ENCODE results near the gene BICD1.
A peak's percentile ranks its signal among the peaks of the same experiment; 100 is the strongest.

The BICD1 gene

DNA sequence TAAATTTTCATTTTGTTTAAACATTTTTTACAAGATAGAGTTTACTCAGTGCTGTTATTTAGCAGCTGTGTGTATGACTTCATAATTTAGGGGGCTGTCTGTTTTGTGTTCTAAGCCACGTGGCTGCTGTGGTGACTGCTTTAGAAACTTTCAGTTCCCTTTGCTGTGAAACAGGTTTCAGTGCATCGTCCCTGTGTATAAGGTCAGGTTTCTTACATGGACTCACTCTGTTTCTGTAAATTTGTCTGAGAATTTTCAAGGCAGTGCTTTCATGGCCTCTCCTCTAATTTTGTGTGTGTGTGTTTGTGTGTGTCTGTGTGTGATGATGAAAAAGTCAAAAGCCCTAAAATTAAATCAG, 32.4 kb downstream of the BICD1 start:
- DNase-seq (ENCODE audit: insufficient read length, low spot score) (no peak), FAIRE-seq (no peak)

GRCh38 chr12:32140877-32141276, 34.2 kb downstream of the BICD1 start:
- DNase-seq (ENCODE audit: insufficient read length, low spot score) = no peak

DNA sequence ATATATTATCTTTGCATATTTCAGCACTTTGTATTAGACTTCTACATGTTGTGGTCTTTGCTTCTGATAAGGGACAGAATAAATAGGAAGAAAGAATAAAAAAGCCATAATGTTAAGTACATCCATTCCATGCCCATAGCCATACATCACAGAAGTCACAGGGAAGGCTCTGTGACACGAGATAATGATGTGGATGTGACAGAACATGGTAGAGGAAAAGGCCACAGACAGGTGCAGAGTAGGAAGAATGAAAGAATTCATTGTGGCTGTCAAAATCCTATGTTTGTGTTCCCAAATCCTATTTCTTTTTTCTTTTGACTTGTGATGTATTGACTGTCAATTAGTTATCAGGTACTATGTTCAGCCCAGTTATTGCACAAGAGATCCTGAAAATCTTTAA, 38.4 kb downstream of the BICD1 start:
- DNase-seq (ENCODE audit: insufficient read length, low spot score) (no peak), FAIRE-seq (no peak)

More at GRCh38 chr12:32140877-32141276, 34.2 kb downstream of the BICD1 start:
- no peak for FAIRE-seq

- no peak for FAIRE-seq
- no peak for DNase-seq (ENCODE audit: insufficient read length, low spot score)
Measured at GRCh38 chr12:32146074-32146873, 39.6 kb downstream of the BICD1 start.

DNA sequence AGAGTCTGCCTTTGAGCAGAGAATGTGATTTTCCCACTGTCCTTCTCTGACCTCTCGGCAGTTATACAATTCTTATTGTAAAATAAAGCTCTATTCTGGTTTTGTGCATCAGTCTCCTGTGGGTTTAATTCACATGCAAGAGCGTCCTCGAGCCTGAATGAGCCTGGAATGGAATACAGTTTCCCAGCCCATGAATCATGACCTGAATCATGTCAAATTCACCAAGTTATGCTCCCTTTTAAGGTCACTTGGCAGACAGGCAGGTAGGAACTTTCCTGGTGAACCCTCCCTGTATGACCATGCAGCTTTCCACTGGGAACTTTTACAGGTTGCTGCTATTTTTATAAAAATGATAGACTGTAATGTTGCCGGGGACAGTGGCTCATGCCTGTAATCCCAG, 41.7 kb downstream of the BICD1 start:
- DNase-seq (ENCODE audit: insufficient read length, low spot score) (no peak), FAIRE-seq (no peak)

DNA sequence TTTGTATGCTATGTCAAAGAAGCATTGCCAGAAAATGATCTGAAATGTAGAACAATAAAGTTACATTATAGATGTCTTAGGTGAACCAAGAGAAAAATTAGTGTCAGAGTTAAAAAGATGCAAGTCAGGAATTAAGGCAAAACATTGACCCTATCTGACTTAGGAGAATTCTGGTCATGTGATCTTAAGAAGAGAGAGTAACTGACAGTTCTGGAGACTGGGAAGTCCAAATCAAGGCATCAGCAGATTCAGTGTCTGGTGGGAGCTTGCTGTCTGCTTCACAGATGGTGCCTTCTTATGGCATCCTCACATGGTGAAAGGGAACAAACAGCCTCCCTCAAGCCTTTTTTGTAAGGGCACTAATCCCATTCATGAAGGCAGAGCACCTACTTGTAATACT, 42.8 kb downstream of the BICD1 start:
- FAIRE-seq (no peak), DNase-seq (ENCODE audit: insufficient read length, low spot score) (no peak)

- DNase-seq (ENCODE audit: insufficient read length, low spot score) (no peak), FAIRE-seq (no peak)
Measured at GRCh38 chr12:32151086-32151485, 44.4 kb downstream of the BICD1 start.

DNA sequence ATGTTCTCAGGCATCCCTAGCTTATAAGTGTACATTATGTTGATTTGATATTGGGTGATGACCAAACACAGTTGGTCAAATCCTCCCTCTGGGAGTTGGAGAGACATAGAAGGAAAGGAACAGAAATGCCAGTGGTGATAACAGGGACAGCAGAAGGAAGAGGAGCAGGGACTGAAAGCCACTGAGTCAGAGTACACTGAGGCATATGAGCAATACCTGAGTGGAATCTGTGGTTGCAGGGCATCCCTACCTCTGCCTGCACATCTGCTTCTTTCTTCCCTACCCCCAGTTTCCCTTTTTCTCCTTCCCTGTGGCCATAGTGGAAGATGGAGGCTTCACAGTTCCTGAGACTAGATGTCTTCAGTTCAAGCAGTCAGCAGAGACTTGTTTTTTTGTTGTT, 44.9 kb downstream of the BICD1 start:
- FAIRE-seq = no peak
- no peak for DNase-seq (ENCODE audit: insufficient read length, low spot score)

- FAIRE-seq (no peak), DNase-seq (ENCODE audit: insufficient read length, low spot score) (no peak)
Measured at GRCh38 chr12:32155041-32155440, 48.4 kb downstream of the BICD1 start.

DNA sequence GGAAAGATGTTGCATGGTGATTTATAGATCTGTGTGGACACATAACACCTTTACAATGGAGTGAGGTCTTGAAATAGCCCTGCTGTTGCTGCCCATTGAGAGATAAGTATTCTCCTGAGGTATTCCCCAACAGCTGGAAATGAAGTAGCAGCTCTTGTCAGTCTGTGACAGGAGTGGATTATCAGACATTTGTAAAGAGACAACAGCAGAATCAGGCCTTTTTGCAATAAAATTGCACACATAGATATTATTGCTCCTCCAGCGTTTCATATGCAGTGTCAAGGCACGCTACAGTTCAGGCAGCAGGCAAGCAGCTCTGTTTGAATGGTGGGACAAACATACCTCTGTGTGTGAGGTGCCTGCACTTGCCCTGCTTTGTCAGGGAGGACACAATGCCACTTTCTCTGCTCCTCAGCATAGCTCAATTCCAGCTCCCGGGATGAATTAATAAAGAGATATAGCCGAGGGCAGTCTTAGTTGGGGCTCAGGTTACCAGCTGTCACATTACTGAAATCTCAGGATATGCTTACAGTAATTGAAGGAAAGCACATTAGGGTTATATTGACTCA, 49.4 kb downstream of the BICD1 start:
- DNase-seq (ENCODE audit: insufficient read length, low spot score) (peak; percentile 8), FAIRE-seq (no peak)

DNA sequence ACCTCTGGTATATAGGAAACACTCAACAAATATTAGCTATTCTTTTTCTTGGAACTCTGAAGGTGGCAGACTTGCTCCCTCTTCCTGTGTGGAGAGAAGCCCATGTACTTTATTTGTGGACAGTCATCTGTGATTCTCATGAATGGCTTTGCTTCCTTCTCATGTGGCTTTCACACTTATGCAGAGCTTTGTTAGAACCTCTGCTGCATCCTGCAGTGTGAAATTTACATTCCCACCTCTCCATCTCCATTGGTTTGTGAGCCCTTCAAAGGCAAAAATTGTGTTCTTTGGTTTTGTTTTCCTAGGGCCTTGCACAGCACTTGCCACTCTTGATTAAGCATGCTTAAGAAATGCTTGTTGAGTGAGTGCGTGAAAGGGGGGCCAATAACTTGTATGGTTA, 51.9 kb downstream of the BICD1 start:
- no peak for DNase-seq (ENCODE audit: insufficient read length, low spot score)
- no peak for FAIRE-seq

GRCh38 chr12:32159381-32159780, 52.7 kb downstream of the BICD1 start:
- FAIRE-seq (no peak), DNase-seq (ENCODE audit: insufficient read length, low spot score) (no peak)

- FAIRE-seq (no peak), DNase-seq (ENCODE audit: insufficient read length, low spot score) (no peak)
Measured at GRCh38 chr12:32159925-32160324, 53.3 kb downstream of the BICD1 start.

GRCh38 chr12:32161058-32161457, 54.4 kb downstream of the BICD1 start:
- FAIRE-seq (no peak), DNase-seq (ENCODE audit: insufficient read length, low spot score) (no peak)

DNA sequence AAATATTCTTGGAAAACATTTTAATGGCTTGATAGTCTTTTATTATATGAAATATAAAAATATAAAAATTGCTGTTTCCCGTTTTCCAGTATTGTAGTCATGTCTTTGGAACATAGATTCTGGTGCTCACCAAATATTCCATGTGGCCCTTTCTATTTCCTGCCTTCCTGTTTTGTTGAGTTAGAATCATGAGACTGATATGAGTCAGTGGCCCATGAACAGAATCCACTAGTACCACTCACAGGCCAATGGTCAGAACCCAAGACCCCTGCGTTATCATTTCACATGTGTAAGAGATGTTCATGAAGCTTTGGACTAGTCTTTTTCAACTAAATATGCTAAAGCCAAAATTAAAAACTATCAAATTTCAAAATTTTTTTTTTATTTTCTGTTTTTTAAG, 56.9 kb downstream of the BICD1 start:
- DNase-seq (ENCODE audit: insufficient read length, low spot score) (no peak), FAIRE-seq (no peak)

GRCh38 chr12:32166510-32166909, 59.9 kb downstream of the BICD1 start:
- DNase-seq (ENCODE audit: insufficient read length, low spot score) = no peak
- no peak for FAIRE-seq

DNA sequence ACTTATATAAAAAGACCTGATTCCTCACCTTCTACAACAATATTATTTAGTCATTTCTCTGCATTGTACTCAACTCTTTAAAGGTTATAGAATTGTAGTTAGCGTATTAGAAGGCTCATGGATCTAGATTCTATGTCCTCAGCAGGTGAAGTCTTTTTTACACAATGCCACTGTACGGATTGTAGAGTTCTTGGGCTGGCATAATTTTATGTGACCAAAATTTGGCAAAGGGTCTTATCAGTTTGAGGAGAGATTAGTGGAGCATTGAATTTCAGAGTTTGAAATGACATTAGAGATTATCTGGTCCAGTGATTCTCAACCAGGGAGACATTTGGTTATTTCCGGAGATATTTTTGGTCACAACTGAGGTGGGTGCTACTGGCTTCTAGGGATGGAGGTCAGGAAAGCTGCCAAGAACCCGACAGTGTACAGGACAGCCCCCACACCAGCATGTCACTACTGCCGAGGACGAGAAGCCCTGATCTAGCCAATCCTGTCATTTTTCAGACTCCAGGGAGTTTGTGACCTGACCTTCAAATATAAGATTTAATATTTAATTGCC, 63.9 kb downstream of the BICD1 start:
- no peak for DNase-seq (ENCODE audit: insufficient read length, low spot score)
- FAIRE-seq = no peak

DNA sequence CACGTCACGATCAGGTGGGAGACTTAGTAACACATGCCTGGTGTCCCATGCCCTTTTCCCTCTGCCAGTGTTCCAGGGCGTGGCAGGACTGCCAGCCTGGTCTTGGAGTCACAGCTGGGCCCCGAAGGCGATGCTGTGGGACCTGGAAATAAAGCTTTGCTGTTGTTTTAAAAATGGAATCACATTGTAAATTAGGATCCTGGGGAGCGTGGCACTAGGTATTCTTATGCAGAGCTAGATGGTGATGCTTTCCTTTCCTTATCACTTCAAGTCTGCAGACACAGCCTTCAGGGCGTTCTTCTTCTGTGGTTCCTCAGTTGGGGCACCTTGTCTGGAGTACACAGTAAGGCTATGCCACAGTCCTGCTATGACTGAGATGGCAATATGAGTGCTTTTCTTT, 64.6 kb downstream of the BICD1 start:
- DNase-seq (ENCODE audit: insufficient read length, low spot score) = no peak
- FAIRE-seq = no peak

DNA sequence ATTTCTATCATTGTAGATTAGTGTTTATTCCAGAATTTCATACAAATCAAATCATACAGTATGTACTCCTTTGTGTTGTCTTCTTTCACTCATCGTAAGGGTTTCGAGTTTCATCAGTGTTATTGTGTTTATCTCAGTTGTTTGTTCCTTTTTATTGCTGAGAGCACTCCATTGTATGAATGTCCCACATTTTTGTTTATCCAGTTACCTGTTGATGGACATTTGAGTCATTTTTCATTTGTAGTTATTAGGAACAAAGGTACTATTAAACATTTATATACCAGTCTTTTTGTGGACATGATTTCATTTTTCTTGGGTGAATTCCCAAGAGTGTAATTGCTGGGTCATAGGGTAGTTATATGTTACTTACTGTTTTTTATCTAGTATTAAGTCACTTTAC, 70.0 kb downstream of the BICD1 start:
- FAIRE-seq (no peak), DNase-seq (ENCODE audit: insufficient read length, low spot score) (no peak)

- no peak for FAIRE-seq
- DNase-seq (ENCODE audit: insufficient read length, low spot score) = no peak
Measured at GRCh38 chr12:32178341-32179010, 71.8 kb downstream of the BICD1 start.

DNA sequence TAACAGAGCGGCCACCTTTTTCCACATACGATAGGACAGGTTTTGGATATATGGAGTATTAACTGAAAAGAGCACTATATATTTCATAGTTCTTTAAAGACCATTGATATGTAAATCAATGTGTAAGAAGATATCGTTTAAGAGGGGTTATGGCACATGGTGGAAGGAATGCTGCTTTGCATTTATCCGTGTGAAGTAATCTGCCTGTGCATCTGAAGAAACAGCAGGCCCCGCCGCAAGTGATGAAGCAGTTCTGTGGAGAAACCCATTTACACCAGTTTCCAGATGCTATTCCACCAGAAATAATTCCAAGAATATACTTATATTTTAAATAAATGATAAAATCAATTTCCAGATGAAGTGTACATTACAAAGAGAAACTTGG, 72.4 kb downstream of the BICD1 start:
- FAIRE-seq (no peak), DNase-seq (ENCODE audit: insufficient read length, low spot score) (no peak)
